Caco-2 (cell line): Measurements from ENCODE around the gene KATNB1. TPM values are rescaled to one million over a fixed set of nuclear protein-coding genes. Genes with fewer than 3 reads are reported as not detected.

Experiments used
- BruUV-seq: library from RNA; stranded (reverse); fragments of 400-500 nt; replicated peaks from 2 replicates; lab custom pipeline; 2021; lab: Mats Ljungman, UMichigan
- CTCF ChIA-PET: fragments of 300-600 bp; sonication (Branson Sonifier 250); formaldehyde crosslinking; loops from one replicate; lab custom pipeline; 2022; ENCODE audit warnings: antibody characterized with exemption; lab: Charles Lee
- POLR2A ChIA-PET: fragments of 300-600 bp; sonication (Branson Sonifier 250); formaldehyde crosslinking; loops from one replicate; lab custom pipeline; 2022; ENCODE audit warnings: antibody characterized with exemption; lab: Charles Lee
- DNase-seq, 2 experiments: peaks; one replicate each; pipeline versions ENCODE4 v3.0.0 to v3.0.0-alpha.2; 2020 to 2022
- H3K27me3 ChIP-seq: replicated peaks from 2 replicates; pipeline ENCODE4 v1.6.0; 2011; ENCODE audit warnings: low read length; ENCODE audit not compliant: control insufficient read depth, insufficient read depth
- H3K36me3 ChIP-seq: 2 replicates; pipeline ENCODE4 v1.5.1; 2011; ENCODE audit warnings: low read length; ENCODE audit not compliant: control insufficient read depth, insufficient read depth
- H3K4me1 ChIP-seq: fragments of 250-450 bp; sonication (Bioruptor Pico); 2 replicates; pipeline ENCODE4 v1.5.1; 2020; ENCODE audit warnings: mild to moderate bottlenecking
- H3K4me3 ChIP-seq: 2 replicates; pipeline ENCODE4 v1.5.1; 2011; ENCODE audit warnings: low read depth, mild to moderate bottlenecking, control low read depth, low read length
- H3K9me3 ChIP-seq: fragments of 250-450 bp; sonication (Bioruptor Pico); 2 replicates; pipeline ENCODE4 v1.5.1; 2020; ENCODE audit warnings: mild to moderate bottlenecking, moderate library complexity
- H3K27ac Mint-ChIP-seq: one replicate; pipeline ENCODE4 v1.8.0; 2022; ENCODE audit warnings: mixed read lengths; ENCODE audit not compliant: unreplicated experiment
- H3K27me3 Mint-ChIP-seq: one replicate; pipeline ENCODE4 v1.8.0; 2022; ENCODE audit warnings: mixed read lengths; ENCODE audit not compliant: insufficient read depth, unreplicated experiment
- H3K36me3 Mint-ChIP-seq: one replicate; pipeline ENCODE4 v1.8.0; 2022; ENCODE audit warnings: mild to moderate bottlenecking, mixed read lengths; ENCODE audit not compliant: insufficient read depth, unreplicated experiment
- H3K4me1 Mint-ChIP-seq: one replicate; pipeline ENCODE4 v1.8.0; 2022; ENCODE audit warnings: low read depth, mixed read lengths; ENCODE audit not compliant: unreplicated experiment
- H3K4me3 Mint-ChIP-seq: one replicate; pipeline ENCODE4 v1.8.0; 2022; ENCODE audit warnings: mild to moderate bottlenecking, moderate library complexity, mixed read lengths; ENCODE audit not compliant: unreplicated experiment
- H3K9me3 Mint-ChIP-seq: one replicate; pipeline ENCODE4 v1.8.0; 2022; ENCODE audit warnings: mixed read lengths; ENCODE audit not compliant: unreplicated experiment
- CTCF ChIP-seq, 2 experiments: fragments of 200-600 bp in 1 of 2; IDR thresholded peaks; 1 replicate in 1 of 2; 2 replicates in 1 of 2; pipeline versions ENCODE4 v1.5.1 to v1.8.0; 2011 to 2022; ENCODE audit warnings: antibody characterized with exemption in 1 of 2, control low read depth in 1 of 2, inconsistent platforms in 1 of 2, low read depth in 1 of 2, low read length in 1 of 2, mild to moderate bottlenecking in 1 of 2, moderate library complexity in 1 of 2; ENCODE audit not compliant: insufficient read depth in 1 of 2, severe bottlenecking in 1 of 2, unreplicated experiment in 1 of 2
- intact Hi-C: fragments of 100-400 bp; cut with micrococcal nuclease; formaldehyde crosslinking; loops from one replicate; pipeline ENCODE4 v1.10.0; 2022; ENCODE audit not compliant: unreplicated experiment
- total RNA-seq: library from RNA; stranded (reverse); gene quantifications from 2 replicates; pipeline ENCODE4 v1.2.3, GENCODE V29; 2022

Gene KATNB1
- total RNA-seq, 1 experiment from 2014 or later, result 32.4 TPM

GRCh38 chr16:57761957-57762356 lies 26.4 kb downstream of the KATNB1 start:
- ChIA-PET POLR2A (no interaction called here), CTCF (interaction anchor here (0.5 to 1.7 kb wide), 2 partner anchors 33 to 100 kb away, joined by 4 to 7 read pairs; no protein-coding TSS in a partner anchor)
- peaks cover 14% of the 10 kb centered on the region for H3K4me1 Mint-ChIP-seq
- Histone ChIP-seq H3K4me1 (peaks cover 17% of the 10 kb centered on the region), H3K4me3 (no peak overlapping the region), H3K36me3 (peaks cover 3% of the 10 kb centered on the region), H3K9me3 (no peaks in the 10 kb centered on the region), H3K27me3 (no peaks in the 10 kb centered on the region)
- no TSS peak for BruUV-seq
- no peak overlapping the region for H3K4me3 Mint-ChIP-seq
- H3K9me3 Mint-ChIP-seq, result no peaks in the 10 kb centered on the region
- TF ChIP-seq CTCF (IDR thresholded peaks at IDR 0.05; ENCODE audit: insufficient read depth in 1 of 2, low read depth in 1 of 2, low read length in 1 of 2, severe bottlenecking in 1 of 2, unreplicated experiment in 1 of 2), result no peak
- H3K27me3 Mint-ChIP-seq, result no peaks in the 10 kb centered on the region
- H3K36me3 Mint-ChIP-seq, result peaks cover 75% of the 10 kb centered on the region
- intact Hi-C loops, result no loop called here
- no peak for DNase-seq
- H3K27ac Mint-ChIP-seq, result peak overlapping the region; percentile 39

GRCh38 chr16:57762365-57763040 lies 26.9 kb downstream of the KATNB1 start:
- Mint-ChIP-seq H3K4me1 (peaks cover 14% of the 10 kb centered on the region), H3K27me3 (no peaks in the 10 kb centered on the region), H3K27ac (no peak overlapping the region), H3K9me3 (no peaks in the 10 kb centered on the region), H3K4me3 (no peak overlapping the region), H3K36me3 (peaks cover 75% of the 10 kb centered on the region)
- Histone ChIP-seq H3K9me3 (no peaks in the 10 kb centered on the region), H3K4me1 (peaks cover 17% of the 10 kb centered on the region), H3K27me3 (no peaks in the 10 kb centered on the region), H3K36me3 (peaks cover 3% of the 10 kb centered on the region), H3K4me3 (no peak overlapping the region)
- no peak for DNase-seq
- no TSS peak for BruUV-seq
- no peak for TF ChIP-seq CTCF (IDR thresholded peaks at IDR 0.05; ENCODE audit: insufficient read depth in 1 of 2, low read depth in 1 of 2, low read length in 1 of 2, severe bottlenecking in 1 of 2, unreplicated experiment in 1 of 2)
- intact Hi-C loops, result no loop called here
- ChIA-PET POLR2A (no interaction called here), CTCF (interaction anchor here (1.7 kb wide), 1 partner anchor 32 kb away, joined by 4 read pairs; no protein-coding TSS in a partner anchor)

GRCh38 chr16:57763285-57764005 lies 27.9 kb downstream of the KATNB1 start:
- peaks cover 82% of the 10 kb centered on the region for H3K36me3 Mint-ChIP-seq
- peaks cover 14% of the 10 kb centered on the region for H3K4me1 Mint-ChIP-seq
- no peaks in the 10 kb centered on the region for H3K9me3 Mint-ChIP-seq
- H3K4me1 ChIP-seq, result peaks cover 17% of the 10 kb centered on the region
- H3K36me3 ChIP-seq, result peaks cover 1% of the 10 kb centered on the region
- no peak for DNase-seq
- H3K4me3 Mint-ChIP-seq, result no peak overlapping the region
- H3K9me3 ChIP-seq, result no peaks in the 10 kb centered on the region
- H3K27me3 Mint-ChIP-seq, result no peaks in the 10 kb centered on the region
- peak overlapping the region; percentile 56 for H3K27ac Mint-ChIP-seq
- H3K27me3 ChIP-seq, result no peaks in the 10 kb centered on the region
- no peak overlapping the region for H3K4me3 ChIP-seq
- no peak for TF ChIP-seq CTCF (IDR thresholded peaks at IDR 0.05; ENCODE audit: insufficient read depth in 1 of 2, low read depth in 1 of 2, low read length in 1 of 2, severe bottlenecking in 1 of 2, unreplicated experiment in 1 of 2)
- POLR2A ChIA-PET, result no interaction called here
- BruUV-seq, result no TSS peak
- CTCF ChIA-PET, result no interaction called here
- intact Hi-C loops, result no loop called here
